ENCODE data around the gene RAB11FIP2.

RAB11FIP2 gene

DNA sequence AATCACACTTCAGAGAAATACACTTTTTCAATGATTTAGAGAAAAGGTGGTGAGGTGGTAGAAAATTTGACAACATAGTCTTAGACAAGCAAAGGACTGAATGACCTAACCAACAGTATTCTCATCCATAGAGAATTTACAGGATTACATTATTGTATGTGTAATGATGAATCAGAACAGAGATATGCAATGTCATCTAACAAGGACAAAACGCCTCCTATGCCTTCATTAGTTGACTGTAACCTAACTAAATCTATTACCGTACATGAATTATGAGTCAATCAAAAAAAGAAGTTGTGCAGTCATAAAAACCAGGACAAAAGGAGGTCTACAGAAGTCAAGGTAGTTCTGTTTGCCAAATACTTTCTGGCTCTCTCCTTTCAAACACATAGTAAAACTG, 66.5 kb downstream of the RAB11FIP2 start:
- no peak for DNase-seq

- no peak for DNase-seq
These were observed 74.4 kb downstream of the RAB11FIP2 start for GRCh38 chr10:117972168-117972837.

DNA sequence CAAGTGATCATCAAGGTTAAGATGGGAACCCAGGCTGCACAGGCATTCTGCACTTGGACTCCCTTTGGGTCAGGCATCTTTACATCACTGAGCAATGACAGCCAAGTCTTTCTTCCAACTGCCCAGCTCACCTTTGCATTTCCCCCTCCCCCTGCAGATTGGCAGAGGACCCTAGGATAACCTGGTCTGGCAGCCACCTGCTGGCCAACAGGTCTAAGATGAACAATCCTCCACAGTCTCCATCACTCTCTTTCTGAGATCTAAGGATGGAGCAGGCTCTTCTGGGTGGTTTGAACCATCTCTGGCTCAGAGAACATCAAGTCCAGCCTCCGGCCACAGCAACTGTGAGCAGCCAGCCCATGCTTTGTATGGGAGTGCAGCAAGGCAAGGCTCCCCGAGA, 75.8 kb downstream of the RAB11FIP2 start:
- DNase-seq, result no peak

GRCh38 chr10:117969592-117969991, 77.1 kb downstream of the RAB11FIP2 start:
- DNase-seq, result no peak

DNA sequence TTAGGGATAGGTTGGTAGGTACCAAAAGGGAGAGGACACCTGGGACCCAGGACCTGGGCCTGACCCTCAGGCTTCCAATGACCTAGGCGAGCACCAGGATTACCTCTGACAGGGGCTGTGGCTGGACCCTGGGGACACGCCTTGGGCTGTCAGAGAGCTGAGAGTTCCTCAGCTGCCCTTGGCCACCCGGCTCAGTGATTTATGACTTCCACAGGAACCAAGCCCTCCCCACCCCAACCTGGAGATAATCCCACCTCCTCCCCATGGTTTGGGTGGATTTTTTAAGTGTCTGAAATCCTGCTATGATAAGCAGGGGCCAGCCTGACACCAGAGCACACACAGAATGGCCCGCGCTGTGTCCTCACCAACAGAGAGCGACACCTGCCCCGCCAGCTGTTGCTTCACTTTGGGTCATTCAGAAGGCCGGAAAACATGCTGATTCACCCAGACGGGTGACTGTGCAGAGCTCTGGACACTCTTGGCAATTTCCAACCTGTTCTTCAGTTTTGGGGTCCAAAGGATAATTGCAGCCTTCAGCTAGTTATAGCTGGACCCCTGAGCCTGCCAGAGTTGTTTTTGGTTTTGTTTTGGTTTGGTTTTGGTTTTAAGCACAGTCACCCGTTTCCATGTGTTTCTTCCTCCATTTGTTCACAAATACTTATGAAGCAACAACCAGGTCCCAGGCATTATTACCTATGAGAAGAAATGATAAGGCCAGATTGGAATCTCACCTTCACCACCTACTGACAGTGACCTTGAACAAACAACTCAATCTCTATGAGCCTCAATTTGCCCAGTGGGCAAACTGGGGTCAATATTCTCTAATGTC, 78.2 kb downstream of the RAB11FIP2 start:
- DNase-seq, result no peak

DNA sequence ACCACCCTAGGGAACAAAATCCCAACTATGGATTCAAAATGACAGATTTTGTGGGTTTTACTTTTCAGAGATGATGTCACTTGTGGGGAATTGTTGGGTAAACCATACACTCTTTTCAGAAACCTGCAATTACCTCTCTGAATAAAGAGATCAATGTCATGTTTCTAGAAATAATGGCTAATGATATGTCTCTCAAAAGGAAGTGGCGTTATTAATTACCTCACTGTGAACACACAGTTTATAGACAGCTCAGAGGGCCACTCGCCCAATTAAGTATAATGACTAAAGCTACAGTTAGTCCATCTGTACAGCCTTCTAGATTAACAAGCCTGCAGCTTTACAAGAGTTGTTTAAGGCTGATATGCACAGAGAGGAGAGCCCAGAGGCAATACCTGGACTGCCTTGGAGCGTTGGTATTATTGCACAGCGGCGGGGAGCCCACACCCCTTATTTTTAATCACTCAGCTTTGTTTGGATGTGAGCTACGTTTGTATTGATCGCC, 79.5 kb downstream of the RAB11FIP2 start:
- DNase-seq, result no peak

GRCh38 chr10:117965984-117966383, 80.8 kb downstream of the RAB11FIP2 start:
- no peak for DNase-seq

- no peak for DNase-seq
These were observed 82.2 kb downstream of the RAB11FIP2 start for GRCh38 chr10:117964536-117964935.

- DNase-seq, result no peak
These were observed 86.3 kb downstream of the RAB11FIP2 start for GRCh38 chr10:117960345-117960935.

GRCh38 chr10:117956972-117957371, 89.8 kb downstream of the RAB11FIP2 start:
- DNase-seq, result no peak

- no peak for DNase-seq
These were observed 91.6 kb downstream of the RAB11FIP2 start for GRCh38 chr10:117955176-117955575.
